Astrocyte (in vitro differentiated cells and primary cell): ENCODE results near the gene VPS13A. TPM values are rescaled to one million over a fixed set of nuclear protein-coding genes. Genes with fewer than 3 reads are reported as not detected.

Experiments
- DNase-seq: peaks from one replicate; pipeline ENCODE4 v3.0.0-alpha.2; 2010; ENCODE audit warnings: low read depth
- FAIRE-seq: peaks from 2 replicates; lab custom pipeline; 2011; peaks lifted over from hg19 to GRCh38; lab: Jason Lieb, UNC
- H2AFZ ChIP-seq: 2 replicates; pipeline ENCODE4 v1.6.0; 2012; ENCODE audit warnings: low read depth, low read length, inconsistent platforms
- H3K27ac ChIP-seq: 2 replicates; pipeline ENCODE4 v1.5.1; 2011; ENCODE audit warnings: low read depth, low read length, inconsistent platforms
- H3K27me3 ChIP-seq: 2 replicates; pipeline ENCODE4 v1.6.0; 2011; ENCODE audit warnings: low read length, inconsistent platforms; ENCODE audit not compliant: insufficient read depth
- H3K36me3 ChIP-seq: 2 replicates; pipeline ENCODE4 v1.5.1; 2011; ENCODE audit warnings: low read length, inconsistent platforms; ENCODE audit not compliant: insufficient read depth
- H3K4me1 ChIP-seq: 2 replicates; pipeline ENCODE4 v1.5.1; 2011; ENCODE audit warnings: low read length, inconsistent platforms; ENCODE audit not compliant: insufficient read depth
- H3K4me2 ChIP-seq: 2 replicates; pipeline ENCODE4 v1.6.0; 2012; ENCODE audit warnings: low read length, inconsistent platforms
- H3K4me3 ChIP-seq: 2 replicates; pipeline ENCODE4 v1.5.1; 2011; ENCODE audit warnings: low read depth, mild to moderate bottlenecking, low read length, inconsistent platforms; ENCODE audit not compliant: insufficient read depth
- H3K79me2 ChIP-seq: 2 replicates; pipeline ENCODE4 v1.6.0; 2012; ENCODE audit warnings: mild to moderate bottlenecking, low read length, inconsistent platforms; ENCODE audit not compliant: insufficient read depth
- H3K9ac ChIP-seq: 2 replicates; pipeline ENCODE4 v1.6.0; 2012; ENCODE audit warnings: mild to moderate bottlenecking, low read length, inconsistent platforms
- H3K9me3 ChIP-seq: 2 replicates; pipeline ENCODE4 v1.5.1; 2012; ENCODE audit warnings: low read depth, mild to moderate bottlenecking, low read length, inconsistent platforms; ENCODE audit not compliant: insufficient read depth
- H4K20me1 ChIP-seq: 2 replicates; pipeline ENCODE4 v1.6.0; 2012; ENCODE audit warnings: low read length, inconsistent platforms; ENCODE audit not compliant: insufficient read depth
- H3K27ac Mint-ChIP-seq: one replicate; pipeline ENCODE4 v1.8.0; 2021; ENCODE audit warnings: mild to moderate bottlenecking, mixed read lengths; ENCODE audit not compliant: unreplicated experiment
- H3K27me3 Mint-ChIP-seq: one replicate; pipeline ENCODE4 v1.8.0; 2021; ENCODE audit warnings: low read depth, mixed read lengths; ENCODE audit not compliant: unreplicated experiment
- H3K36me3 Mint-ChIP-seq: one replicate; pipeline ENCODE4 v1.8.0; 2021; ENCODE audit warnings: low read depth, mixed read lengths; ENCODE audit not compliant: unreplicated experiment
- H3K4me1 Mint-ChIP-seq: one replicate; pipeline ENCODE4 v1.8.0; 2021; ENCODE audit warnings: low read depth, mixed read lengths; ENCODE audit not compliant: unreplicated experiment
- H3K4me3 Mint-ChIP-seq: one replicate; pipeline ENCODE4 v1.8.0; 2021; ENCODE audit warnings: mild to moderate bottlenecking, moderate library complexity, mixed read lengths; ENCODE audit not compliant: unreplicated experiment
- H3K9me3 Mint-ChIP-seq: one replicate; pipeline ENCODE4 v1.8.0; 2021; ENCODE audit warnings: mild to moderate bottlenecking, mixed read lengths; ENCODE audit not compliant: unreplicated experiment
- CTCF ChIP-seq: IDR thresholded peaks from 2 replicates; pipeline ENCODE4 v1.5.1; 2011; ENCODE audit warnings: low read depth, mild to moderate bottlenecking, inconsistent platforms, low read length, moderate library complexity; ENCODE audit not compliant: insufficient read depth
- EZH2 ChIP-seq: IDR thresholded peaks from 2 replicates; pipeline ENCODE4 v1.6.1; 2012; ENCODE audit warnings: mild to moderate bottlenecking, low read length, inconsistent platforms; ENCODE audit not compliant: insufficient read depth
- total RNA-seq: library from RNA; stranded (reverse); gene quantifications from 2 replicates; pipeline ENCODE4 v1.2.1, GENCODE V29; 2021

VPS13A gene
- total RNA-seq, 1 donor from 2014 or later, result 34.9 TPM

GRCh38 chr9:77451507-77451906, 274.2 kb downstream of the VPS13A start:
- Mint-ChIP-seq H3K4me3 (no peak overlapping the region), H3K4me1 (peaks cover 23% of the 10 kb centered on the region), H3K27me3 (peaks cover 2% of the 10 kb centered on the region), H3K27ac (no peak overlapping the region), H3K36me3 (peaks cover 2% of the 10 kb centered on the region), H3K9me3 (peaks cover 3% of the 10 kb centered on the region)
- Histone ChIP-seq H3K4me2 (peak overlapping the region; percentile 1), H2AFZ (no peak overlapping the region), H4K20me1 (no peaks in the 10 kb centered on the region), H3K9me3 (no peaks in the 10 kb centered on the region), H3K9ac (no peak overlapping the region), H3K36me3 (no peaks in the 10 kb centered on the region), H3K27me3 (no peaks in the 10 kb centered on the region), H3K27ac (peak overlapping the region; percentile 85), H3K79me2 (no peaks in the 10 kb centered on the region), H3K4me3 (no peak overlapping the region), H3K4me1 (peaks cover 35% of the 10 kb centered on the region)
- FAIRE-seq (no peak), DNase-seq (no peak)
- TF ChIP-seq EZH2, result no peak
- no peak for TF ChIP-seq CTCF

GRCh38 chr9:77453825-77454647, 276.7 kb downstream of the VPS13A start:
- no peak for DNase-seq

More at GRCh38 chr9:77453825-77454647, 276.7 kb downstream of the VPS13A start:
- no peaks in the 10 kb centered on the region for H3K36me3 ChIP-seq
- H3K4me2 ChIP-seq, result no peak overlapping the region
- H3K4me3 ChIP-seq, result no peak overlapping the region
- no peak for TF ChIP-seq EZH2
- no peak for TF ChIP-seq CTCF
- Mint-ChIP-seq H3K9me3 (peaks cover 2% of the 10 kb centered on the region), H3K36me3 (peaks cover 2% of the 10 kb centered on the region), H3K4me1 (peaks cover 33% of the 10 kb centered on the region), H3K4me3 (no peak overlapping the region), H3K27me3 (peaks cover 2% of the 10 kb centered on the region), H3K27ac (no peak overlapping the region)
- H3K9me3 ChIP-seq, result no peaks in the 10 kb centered on the region
- peak overlapping the region; percentile 19 for H3K9ac ChIP-seq
- no peaks in the 10 kb centered on the region for H4K20me1 ChIP-seq
- no peaks in the 10 kb centered on the region for H3K79me2 ChIP-seq
- peaks cover 37% of the 10 kb centered on the region for H3K4me1 ChIP-seq
- H2AFZ ChIP-seq, result no peak overlapping the region
- no peak for FAIRE-seq
- peak overlapping the region; percentile 50 for H3K27ac ChIP-seq
- no peaks in the 10 kb centered on the region for H3K27me3 ChIP-seq
